Loucy (cell line): ENCODE measurements around the gene IFT43.

Experiments used
- H2AFZ ChIP-seq: fragments of 200-600 bp; sonication (generic); 2 replicates; pipeline ENCODE4 v1.6.0; 2016; ENCODE audit warnings: antibody characterized with exemption, mild to moderate bottlenecking, low read length, moderate library complexity
- H3F3A ChIP-seq: fragments of 200-600 bp; 2 replicates; pipeline ENCODE4 v1.6.0; 2016; ENCODE audit warnings: antibody characterized with exemption, low read depth, mild to moderate bottlenecking
- H3K27me3 ChIP-seq: fragments of 200-600 bp; sonication (generic); 2 replicates; pipeline ENCODE4 v1.6.1; 2014; ENCODE audit warnings: low read length, mild to moderate bottlenecking; ENCODE audit not compliant: insufficient read depth, poor library complexity, severe bottlenecking
- H3K36me3 ChIP-seq: fragments of 200-600 bp; sonication (generic); 2 replicates; pipeline ENCODE4 v1.6.1; 2016; ENCODE audit warnings: low read length; ENCODE audit not compliant: insufficient read depth
- H3K4me1 ChIP-seq: fragments of 200-600 bp; sonication (generic); 2 replicates; pipeline ENCODE4 v1.5.1; 2014; ENCODE audit warnings: low read length, mild to moderate bottlenecking; ENCODE audit not compliant: insufficient read depth, poor library complexity, severe bottlenecking
- H3K4me2 ChIP-seq: fragments of 200-600 bp; sonication (generic); 2 replicates; pipeline ENCODE4 v1.6.0; 2014; ENCODE audit warnings: antibody characterized with exemption, low read length, low read depth, mild to moderate bottlenecking; ENCODE audit not compliant: poor library complexity, severe bottlenecking
- H3K4me3 ChIP-seq: fragments of 200-600 bp; sonication (generic); 2 replicates; pipeline ENCODE4 v1.5.1; 2014; ENCODE audit warnings: low read length, mild to moderate bottlenecking, mixed read lengths; ENCODE audit not compliant: poor library complexity, severe bottlenecking
- H3K79me2 ChIP-seq: fragments of 200-600 bp; sonication (generic); 2 replicates; pipeline ENCODE4 v1.6.1; 2014; ENCODE audit warnings: low read length; ENCODE audit not compliant: insufficient read depth
- H3K9ac ChIP-seq: fragments of 200-600 bp; sonication (generic); 2 replicates; pipeline ENCODE4 v1.6.0; 2014; ENCODE audit warnings: mild to moderate bottlenecking, low read depth, low read length, moderate library complexity; ENCODE audit not compliant: poor library complexity, severe bottlenecking
- H3K9me2 ChIP-seq: fragments of 200-600 bp; sonication (generic); replicated peaks from 2 replicates; pipeline ENCODE4 v1.6.1; 2016; ENCODE audit warnings: low read depth, low read length, mixed read lengths
- H3K9me3 ChIP-seq: fragments of 200-600 bp; sonication (generic); 2 replicates; pipeline ENCODE4 v1.6.1; 2014; ENCODE audit warnings: mild to moderate bottlenecking, antibody characterized with exemption, low read length, low read depth; ENCODE audit not compliant: insufficient read depth
- H4K20me1 ChIP-seq: fragments of 200-600 bp; sonication (generic); 2 replicates; pipeline ENCODE4 v1.6.0; 2014; ENCODE audit warnings: antibody characterized with exemption, low read length, mild to moderate bottlenecking; ENCODE audit not compliant: insufficient read depth, poor library complexity, severe bottlenecking
- EZH2phosphoT487 ChIP-seq: fragments of 200-600 bp; IDR thresholded peaks from 2 replicates; pipeline ENCODE4 v1.6.1; 2018; ENCODE audit warnings: antibody characterized with exemption, mild to moderate bottlenecking, moderate library complexity, borderline replicate concordance
- TF ChIP-seq, protein P1 (sequence below): fragments of 200-600 bp; sonication (generic); conservative IDR thresholded peaks from 2 replicates; pipeline ENCODE4 v1.5.1; 2014; ENCODE audit warnings: mild to moderate bottlenecking, antibody characterized with exemption, low read length

IFT43 gene

DNA sequence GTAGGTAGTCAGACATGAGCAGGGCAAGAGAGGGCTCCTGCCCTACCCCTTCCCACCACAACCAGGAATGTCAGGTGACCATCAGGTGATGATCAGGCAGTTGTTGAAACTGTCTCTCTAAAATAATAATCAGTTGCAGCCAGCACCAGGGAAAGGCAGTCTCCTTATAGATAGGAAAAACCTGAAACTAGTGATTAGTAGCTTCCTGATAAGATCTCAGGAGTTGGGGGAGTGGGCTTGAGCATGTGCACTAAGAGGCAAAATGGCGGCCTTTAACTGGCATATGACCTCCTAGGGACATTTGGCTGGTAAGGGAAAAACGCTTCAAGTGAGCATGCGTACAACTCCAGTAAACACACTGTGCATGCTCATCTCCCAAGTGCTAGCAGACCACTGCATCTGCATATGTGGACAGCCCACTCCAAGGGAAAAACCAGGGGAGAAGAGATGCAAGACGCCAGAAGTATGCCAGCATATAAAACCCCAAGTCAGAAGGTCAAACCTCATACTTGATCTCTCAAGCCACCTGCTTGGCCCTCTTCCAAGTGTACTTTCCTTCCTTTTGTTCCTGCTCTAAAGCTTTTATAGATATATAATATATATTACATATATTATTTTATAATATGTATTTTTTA is 40.8 kb upstream of the IFT43 start:
- no peak overlapping the region for H3K4me3 ChIP-seq
- H3K4me1 ChIP-seq = no peaks in the 10 kb centered on the region
- H2AFZ ChIP-seq = no peak overlapping the region
- H3K79me2 ChIP-seq = no peaks in the 10 kb centered on the region
- TF ChIP-seq, protein P1, sequence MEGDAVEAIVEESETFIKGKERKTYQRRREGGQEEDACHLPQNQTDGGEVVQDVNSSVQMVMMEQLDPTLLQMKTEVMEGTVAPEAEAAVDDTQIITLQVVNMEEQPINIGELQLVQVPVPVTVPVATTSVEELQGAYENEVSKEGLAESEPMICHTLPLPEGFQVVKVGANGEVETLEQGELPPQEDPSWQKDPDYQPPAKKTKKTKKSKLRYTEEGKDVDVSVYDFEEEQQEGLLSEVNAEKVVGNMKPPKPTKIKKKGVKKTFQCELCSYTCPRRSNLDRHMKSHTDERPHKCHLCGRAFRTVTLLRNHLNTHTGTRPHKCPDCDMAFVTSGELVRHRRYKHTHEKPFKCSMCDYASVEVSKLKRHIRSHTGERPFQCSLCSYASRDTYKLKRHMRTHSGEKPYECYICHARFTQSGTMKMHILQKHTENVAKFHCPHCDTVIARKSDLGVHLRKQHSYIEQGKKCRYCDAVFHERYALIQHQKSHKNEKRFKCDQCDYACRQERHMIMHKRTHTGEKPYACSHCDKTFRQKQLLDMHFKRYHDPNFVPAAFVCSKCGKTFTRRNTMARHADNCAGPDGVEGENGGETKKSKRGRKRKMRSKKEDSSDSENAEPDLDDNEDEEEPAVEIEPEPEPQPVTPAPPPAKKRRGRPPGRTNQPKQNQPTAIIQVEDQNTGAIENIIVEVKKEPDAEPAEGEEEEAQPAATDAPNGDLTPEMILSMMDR = no peak
- no peak for TF ChIP-seq EZH2phosphoT487
- no peaks in the 10 kb centered on the region for H3F3A ChIP-seq
- H3K4me2 ChIP-seq = no peak overlapping the region
- H3K9me3 ChIP-seq = no peaks in the 10 kb centered on the region
- no peaks in the 10 kb centered on the region; the same call in 1 of the 2 replicates for H3K36me3 ChIP-seq
- no peak overlapping the region for H3K9ac ChIP-seq
- H4K20me1 ChIP-seq = no peaks in the 10 kb centered on the region
- no peaks in the 10 kb centered on the region for H3K27me3 ChIP-seq
- no peaks in the 10 kb centered on the region for H3K9me2 ChIP-seq

DNA sequence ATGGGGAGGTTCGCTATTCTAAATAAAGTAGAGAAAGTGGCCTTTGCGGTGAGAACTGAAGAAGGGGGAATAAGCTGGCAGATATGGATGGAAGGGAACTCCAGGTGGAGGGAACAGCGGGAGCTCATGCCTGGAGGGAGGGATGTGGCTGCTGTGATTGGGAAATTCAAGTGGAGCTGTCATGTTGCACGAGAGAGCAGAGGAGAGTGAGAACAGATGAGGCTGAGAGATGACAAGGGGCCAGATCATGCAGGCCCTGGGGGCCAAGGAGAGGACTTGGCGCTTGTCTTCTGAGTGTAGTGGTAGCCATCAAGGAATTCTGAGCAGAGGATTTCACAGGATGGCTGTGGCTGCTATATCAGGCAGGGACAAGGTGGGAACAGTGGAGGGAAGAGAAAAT is 38.8 kb upstream of the IFT43 start:
- Histone ChIP-seq H3K36me3 (no peaks in the 10 kb centered on the region; the same call in 1 of the 2 replicates), H3K9ac (no peak overlapping the region), H3K79me2 (no peaks in the 10 kb centered on the region), H2AFZ (no peak overlapping the region), H3K4me3 (no peak overlapping the region), H3F3A (no peaks in the 10 kb centered on the region), H3K4me1 (no peaks in the 10 kb centered on the region), H3K27me3 (no peaks in the 10 kb centered on the region), H3K9me3 (no peaks in the 10 kb centered on the region), H3K9me2 (no peaks in the 10 kb centered on the region), H4K20me1 (no peaks in the 10 kb centered on the region), H3K4me2 (no peak overlapping the region)
- TF ChIP-seq EZH2phosphoT487 = no peak
- TF ChIP-seq, protein P1 = no peak

- Histone ChIP-seq H3F3A (no peaks in the 10 kb centered on the region), H3K27me3 (no peaks in the 10 kb centered on the region), H3K9me2 (no peaks in the 10 kb centered on the region), H3K4me1 (no peaks in the 10 kb centered on the region), H3K4me3 (no peak overlapping the region), H2AFZ (no peak overlapping the region), H3K79me2 (no peaks in the 10 kb centered on the region), H3K9ac (no peak overlapping the region), H3K36me3 (peaks cover 3% of the 10 kb centered on the region; the same call in 1 of the 2 replicates), H3K4me2 (no peak overlapping the region), H4K20me1 (no peaks in the 10 kb centered on the region), H3K9me3 (no peaks in the 10 kb centered on the region)
- TF ChIP-seq EZH2phosphoT487 = no peak
- TF ChIP-seq, protein P1 = no peak
These were observed 33.1 kb upstream of the IFT43 start for GRCh38 chr14:75952489-75952888.
